ENCODE measurements around the gene ANKFN1. TPM values are rescaled to one million over a fixed set of nuclear protein-coding genes. Genes with fewer than 3 reads are reported as not detected.

The ANKFN1 gene
- total and polyA plus RNA-seq, 8 donors, result 0.05 to 0.20 (median 0.12) TPM; not detected in 4

- DNase-seq (no peak), FAIRE-seq (no peak), ATAC-seq (no peak)
- H3K4me1 ChIP-seq, result no peaks in the 10 kb centered on the region
- no peak overlapping the region for H3K27ac ChIP-seq
- H3K27me3 ChIP-seq, result no peaks in the 10 kb centered on the region
- intact Hi-C loops (cut with DNase I), result no loop called here
- H3K9me3 ChIP-seq, result no peaks in the 10 kb centered on the region
- no peaks in the 10 kb centered on the region for H3K36me3 ChIP-seq
- no peak for TF ChIP-seq CTCF (IDR thresholded peaks at IDR 0.05)
- no peak overlapping the region for H3K4me3 ChIP-seq
- 78 to 100% methylated on average over 1 of the region's 1 CpG for WGBS, 2 donors
Measured at GRCh38 chr17:56173026-56173425, 19.8 kb downstream of the ANKFN1 start.

- ATAC-seq (no peak), DNase-seq (no peak), FAIRE-seq (no peak)
- no peak overlapping the region for H3K4me3 ChIP-seq
- intact Hi-C loops (cut with DNase I), result no loop called here
- no peaks in the 10 kb centered on the region for H3K9me3 ChIP-seq
- no peaks in the 10 kb centered on the region for H3K4me1 ChIP-seq
- TF ChIP-seq CTCF (IDR thresholded peaks at IDR 0.05), result no peak
- WGBS, 2 donors, result 34 to 37% methylated on average over 3 of the region's 3 CpGs
- no peak overlapping the region for H3K27ac ChIP-seq
- H3K27me3 ChIP-seq, result no peaks in the 10 kb centered on the region
- no peaks in the 10 kb centered on the region for H3K36me3 ChIP-seq
Measured at GRCh38 chr17:56173958-56174835, 20.9 kb downstream of the ANKFN1 start.

- intact Hi-C loops (cut with DNase I), result no loop called here
- no peak for TF ChIP-seq CTCF (IDR thresholded peaks at IDR 0.05)
- FAIRE-seq (no peak), ATAC-seq (no peak), DNase-seq (no peak)
- Histone ChIP-seq H3K4me1 (no peaks in the 10 kb centered on the region), H3K9me3 (no peaks in the 10 kb centered on the region), H3K27ac (no peak overlapping the region), H3K27me3 (no peaks in the 10 kb centered on the region), H3K36me3 (no peaks in the 10 kb centered on the region), H3K4me3 (no peak overlapping the region)
- WGBS, 2 donors, result 32 to 38% methylated on average over 2 of the region's 2 CpGs
Measured at GRCh38 chr17:56175299-56175955, 22.2 kb downstream of the ANKFN1 start.

- no peak for ATAC-seq
- FAIRE-seq, result no peak
- H3K4me1 ChIP-seq, result no peaks in the 10 kb centered on the region
- TF ChIP-seq CTCF (IDR thresholded peaks at IDR 0.05), result no peak
- WGBS, 2 donors, result 30 to 35% methylated on average over 4 of the region's 4 CpGs
- intact Hi-C loops (cut with DNase I), result no loop called here
- H3K9me3 ChIP-seq, result no peaks in the 10 kb centered on the region
- no peaks in the 10 kb centered on the region for H3K27me3 ChIP-seq
- no peak for DNase-seq
- H3K4me3 ChIP-seq, result no peak overlapping the region
- H3K27ac ChIP-seq, result no peak overlapping the region
- H3K36me3 ChIP-seq, result no peaks in the 10 kb centered on the region
Measured at GRCh38 chr17:56176091-56176490, 22.8 kb downstream of the ANKFN1 start.

- FAIRE-seq, result no peak
Measured at GRCh38 chr17:56177361-56177760, 24.1 kb downstream of the ANKFN1 start.

More at GRCh38 chr17:56177361-56177760, 24.1 kb downstream of the ANKFN1 start:
- 72 to 76% methylated on average over 2 of the region's 2 CpGs for WGBS, 2 donors
- H3K4me1 ChIP-seq, result no peaks in the 10 kb centered on the region
- no peak for DNase-seq
- no peak overlapping the region for H3K27ac ChIP-seq
- TF ChIP-seq CTCF (IDR thresholded peaks at IDR 0.05), result no peak
- intact Hi-C loops (cut with DNase I), result no loop called here
- no peak for ATAC-seq
- no peaks in the 10 kb centered on the region for H3K27me3 ChIP-seq
- no peaks in the 10 kb centered on the region for H3K36me3 ChIP-seq
- no peak overlapping the region for H3K4me3 ChIP-seq
- H3K9me3 ChIP-seq, result no peaks in the 10 kb centered on the region
